GM19043 (cell line): ENCODE results near the gene DNAH14.
"Not testable (repeated sequence)": the region's sequence is repeated elsewhere in the genome, so short reads cannot be mapped to it uniquely, and the experiment has no call there.

ENCODE experiments used
- ATAC-seq: cut with Tn5 transposase; IDR thresholded peaks from one replicate; pipeline ENCODE4 v1.9.1; 2021; ENCODE audit warnings: low read depth; ENCODE audit not compliant: unreplicated experiment

The DNAH14 gene

DNA sequence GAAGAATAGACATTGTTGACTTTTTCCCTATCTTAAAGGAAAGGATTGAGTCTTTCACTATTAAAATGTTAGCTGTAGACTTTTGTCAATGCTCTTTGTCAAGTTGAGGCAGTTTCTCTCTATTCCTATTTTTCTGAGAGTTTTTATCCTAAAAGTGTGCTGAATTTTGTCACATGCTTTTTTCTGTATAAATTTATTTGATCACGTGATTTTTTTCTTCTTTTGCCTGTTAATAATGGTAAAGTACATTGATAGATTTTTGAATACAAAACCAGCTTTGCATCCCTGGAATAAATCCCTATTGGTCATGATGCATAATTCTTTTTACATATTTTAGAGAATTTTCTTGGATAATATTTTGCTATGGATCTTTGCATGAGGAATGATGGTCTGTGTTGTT lies 60.1 kb downstream of the DNAH14 start:
- ATAC-seq = no peak

DNA sequence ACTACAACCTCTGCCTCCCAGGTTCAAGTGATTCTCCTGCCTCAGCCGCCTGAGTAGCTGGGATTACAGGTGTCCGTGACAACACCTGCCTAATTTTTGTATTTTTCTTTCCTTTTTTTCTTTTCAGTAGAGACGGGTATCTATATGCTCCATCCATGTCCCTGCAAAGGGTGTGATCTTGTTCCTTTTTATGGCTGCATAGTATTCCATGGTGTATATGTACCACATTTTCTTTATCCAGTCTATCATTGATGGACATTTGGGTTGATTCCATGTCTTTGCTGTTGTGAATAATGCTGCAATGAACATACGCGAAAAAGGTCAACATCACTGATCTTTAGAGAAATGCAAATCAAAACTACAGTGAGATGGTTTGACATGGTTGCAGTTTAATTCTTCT lies 62.1 kb downstream of the DNAH14 start:
- not testable (repeated sequence) for ATAC-seq

GRCh38 chr1:224995602-224996001 lies 66.1 kb downstream of the DNAH14 start:
- no peak for ATAC-seq

DNA sequence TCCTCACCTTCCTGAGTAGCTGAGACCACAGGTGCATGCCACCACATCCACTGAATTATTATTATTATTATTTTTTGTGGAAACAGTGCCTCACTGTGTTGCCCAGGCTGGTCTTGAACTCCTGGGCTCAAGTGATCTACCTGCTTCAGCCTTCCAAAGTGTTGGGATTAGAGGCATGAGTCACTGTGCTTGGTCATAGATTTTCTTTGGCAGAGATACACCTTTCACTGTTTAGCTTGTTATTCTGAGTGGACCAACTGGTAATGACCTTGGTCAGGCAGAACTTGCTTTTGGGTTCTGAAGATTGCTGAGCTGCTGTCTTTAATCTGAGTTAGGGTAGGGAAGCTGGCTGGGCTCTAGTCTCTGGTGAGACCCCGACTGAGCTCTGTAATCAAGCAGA lies 66.8 kb downstream of the DNAH14 start:
- ATAC-seq = no peak

DNA sequence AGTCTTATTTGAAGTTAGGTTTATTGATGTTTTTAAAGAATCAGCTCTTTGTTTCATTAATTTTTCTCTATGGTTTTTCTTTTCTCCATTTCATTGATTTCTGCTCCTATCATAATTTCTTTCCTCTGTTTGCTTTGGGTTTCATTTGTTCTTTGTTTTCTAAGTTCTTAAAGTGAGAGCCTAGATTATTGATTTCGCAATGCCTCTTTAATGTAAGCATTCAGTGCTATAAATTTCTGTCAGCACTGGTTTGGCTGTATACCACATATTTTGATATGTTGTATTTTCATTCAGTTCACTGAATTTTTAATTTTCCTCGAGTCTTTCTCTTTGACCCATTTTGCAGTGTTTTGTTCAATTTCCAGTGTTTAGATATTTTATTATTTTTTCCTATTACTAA lies 68.7 kb downstream of the DNAH14 start:
- no peak for ATAC-seq

GRCh38 chr1:225004396-225004795 lies 74.9 kb downstream of the DNAH14 start:
- no peak for ATAC-seq

GRCh38 chr1:225006352-225006751 lies 76.9 kb downstream of the DNAH14 start:
- ATAC-seq = not testable (repeated sequence)

GRCh38 chr1:225008050-225008449 lies 78.6 kb downstream of the DNAH14 start:
- ATAC-seq = not testable (repeated sequence)

GRCh38 chr1:225021037-225021436 lies 91.6 kb downstream of the DNAH14 start:
- no peak for ATAC-seq

DNA sequence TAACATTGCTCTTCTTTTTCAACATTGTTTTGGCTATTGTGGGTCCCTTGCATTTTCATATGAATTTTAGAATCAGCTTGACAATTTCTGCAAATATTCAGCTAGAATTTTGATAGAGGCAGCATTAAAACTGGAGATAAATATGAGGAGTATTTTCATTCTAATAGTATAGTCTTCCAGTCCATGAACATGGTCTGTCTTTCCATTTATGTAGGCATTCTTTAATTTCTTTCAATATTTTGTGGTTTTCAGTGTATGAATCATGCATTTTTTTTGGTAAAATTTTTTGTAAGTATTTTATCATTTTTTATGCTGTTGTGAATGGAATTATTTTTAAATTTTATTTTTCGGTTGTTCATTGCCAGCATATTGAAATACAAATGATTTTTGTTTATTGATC lies 97.2 kb downstream of the DNAH14 start:
- ATAC-seq = no peak

- not testable (repeated sequence) for ATAC-seq
These were observed 107.0 kb downstream of the DNAH14 start for GRCh38 chr1:225036441-225036840.

DNA sequence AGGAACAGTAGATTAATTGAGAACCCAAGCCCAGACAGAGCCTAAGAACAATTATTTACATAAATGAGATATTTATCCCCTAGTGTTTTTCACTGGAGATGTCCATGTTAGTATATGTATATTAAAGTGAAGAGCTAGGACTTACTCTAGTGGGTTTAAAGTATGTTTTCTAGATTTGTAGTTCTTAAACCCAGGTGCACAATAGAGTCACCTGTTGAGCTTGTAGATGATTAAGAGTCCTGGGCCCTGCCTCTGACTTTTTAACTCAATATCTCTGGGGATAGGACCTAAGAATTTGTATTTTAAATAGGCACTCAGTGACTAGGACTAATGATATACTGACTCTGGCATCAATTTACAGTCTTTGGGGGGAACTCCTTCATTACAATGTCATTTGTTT lies 112.8 kb downstream of the DNAH14 start:
- no peak for ATAC-seq

DNA sequence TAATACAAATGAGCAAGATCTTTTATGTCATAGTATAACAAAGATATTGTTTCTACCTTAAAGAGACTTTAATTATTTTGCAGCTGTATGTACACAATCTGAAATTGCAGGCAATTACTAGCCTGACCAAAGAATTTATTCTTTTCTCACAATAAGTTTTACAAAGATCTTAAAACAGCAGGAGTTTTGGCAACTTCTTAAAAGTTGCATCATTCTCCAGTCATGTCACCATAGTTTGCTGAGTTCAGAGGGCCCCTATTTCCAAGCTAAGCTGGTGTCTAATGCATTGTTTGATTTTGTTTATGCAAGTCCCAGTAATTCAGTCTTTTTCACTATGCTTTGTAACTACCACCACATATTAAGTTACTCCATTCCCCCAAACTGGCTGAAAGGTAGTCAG lies 114.8 kb downstream of the DNAH14 start:
- ATAC-seq = no peak

DNA sequence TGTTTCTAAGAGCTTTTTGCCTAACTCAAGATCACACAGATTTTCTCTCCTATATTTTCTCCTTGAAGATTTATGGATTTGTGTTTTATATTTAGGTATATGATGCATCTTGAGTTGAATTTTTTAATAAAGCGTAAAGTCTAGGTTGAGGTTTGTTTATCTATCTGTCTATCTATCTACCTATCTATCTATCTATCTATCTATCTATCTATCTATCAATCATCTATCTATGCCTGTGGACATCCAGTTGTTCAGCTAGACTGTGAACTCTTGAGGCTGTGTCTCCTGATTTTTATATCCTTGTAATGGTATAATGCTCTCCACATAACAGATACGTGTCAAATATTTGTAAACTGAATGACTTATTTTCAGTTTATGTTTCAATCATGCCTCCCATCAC lies 120.1 kb downstream of the DNAH14 start:
- no peak for ATAC-seq

DNA sequence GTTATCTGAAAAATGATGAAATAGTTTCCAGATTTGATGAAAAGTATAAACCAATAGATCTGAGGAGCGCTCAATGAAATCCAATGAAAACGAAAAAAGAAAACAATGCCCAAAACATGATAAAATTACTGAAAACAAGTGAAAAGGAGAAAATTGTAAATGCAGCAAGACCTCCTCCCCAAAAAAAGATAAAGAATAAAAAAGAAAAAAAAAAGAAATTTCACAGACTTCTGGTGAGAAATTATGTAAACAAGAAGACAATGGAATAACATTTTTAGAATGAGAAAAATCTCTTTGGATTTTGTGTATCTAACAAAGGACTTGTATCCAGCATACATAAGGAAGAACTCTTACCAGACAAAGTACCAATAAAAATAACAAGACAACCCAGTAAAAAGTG lies 134.2 kb downstream of the DNAH14 start:
- no peak for ATAC-seq

DNA sequence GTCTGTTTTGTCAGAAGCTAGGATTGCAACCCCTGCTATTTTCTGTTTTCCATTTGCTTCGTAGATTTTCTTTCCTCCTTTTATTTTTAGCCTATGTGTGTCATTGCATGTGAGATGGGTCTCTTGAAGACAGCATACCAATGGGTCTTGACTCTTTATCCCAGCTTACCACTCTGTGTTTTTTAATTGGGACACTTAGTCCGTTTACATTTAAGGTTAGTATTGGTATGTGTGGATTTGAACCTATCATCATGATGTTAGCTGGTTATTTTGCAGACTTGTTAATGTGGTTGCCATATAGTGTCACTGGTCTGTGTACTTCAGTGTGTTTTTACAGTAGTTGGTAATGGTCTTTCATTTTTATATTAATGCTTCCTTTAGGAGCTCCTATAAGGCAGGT lies 141.5 kb downstream of the DNAH14 start:
- no peak for ATAC-seq

GRCh38 chr1:225097175-225097574 lies 167.7 kb downstream of the DNAH14 start:
- ATAC-seq = no peak

DNA sequence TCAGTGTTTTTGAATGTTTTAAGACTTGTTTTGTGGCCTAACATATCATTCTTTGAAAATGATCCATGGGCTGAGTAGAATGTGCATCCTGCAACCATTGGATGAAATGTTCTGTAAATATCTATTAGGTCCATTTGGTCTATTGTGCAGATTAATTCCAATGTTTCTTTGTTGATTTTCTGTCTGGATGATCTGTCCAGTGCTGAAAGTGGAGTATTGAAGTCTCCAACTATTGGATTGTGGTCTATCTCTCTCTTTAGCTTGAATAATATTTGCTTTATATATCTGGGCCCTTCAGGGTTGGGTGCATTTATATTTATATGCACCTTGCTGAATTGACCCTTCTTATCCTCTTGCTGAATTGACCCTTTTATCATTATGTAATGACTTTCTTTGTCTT lies 181.5 kb downstream of the DNAH14 start:
- no peak for ATAC-seq

DNA sequence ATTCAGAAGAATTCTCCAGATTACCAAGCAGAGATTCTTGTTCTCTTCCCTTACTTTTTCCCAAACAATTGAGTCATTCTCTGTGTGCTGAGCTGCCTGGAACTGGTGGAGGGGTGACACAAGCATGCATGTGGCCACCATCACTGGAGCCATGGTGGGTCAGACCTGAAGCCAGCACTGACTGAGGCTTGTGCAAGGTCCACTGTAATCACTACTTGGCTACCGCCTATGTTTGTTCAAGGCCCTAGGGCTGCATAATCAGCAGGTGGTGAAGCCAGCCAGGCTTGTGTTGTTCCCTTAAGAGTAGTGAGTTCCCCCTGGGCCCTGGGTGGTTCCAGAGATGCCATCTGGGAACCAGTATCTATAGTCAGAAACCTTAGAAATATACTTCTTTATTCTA lies 183.8 kb downstream of the DNAH14 start:
- no peak for ATAC-seq

- ATAC-seq = no peak
These were observed 185.0 kb downstream of the DNAH14 start for GRCh38 chr1:225114354-225114990.

GRCh38 chr1:225119307-225119706 lies 189.8 kb downstream of the DNAH14 start:
- ATAC-seq = no peak

- ATAC-seq = no peak
These were observed 191.6 kb downstream of the DNAH14 start for GRCh38 chr1:225121095-225121494.

DNA sequence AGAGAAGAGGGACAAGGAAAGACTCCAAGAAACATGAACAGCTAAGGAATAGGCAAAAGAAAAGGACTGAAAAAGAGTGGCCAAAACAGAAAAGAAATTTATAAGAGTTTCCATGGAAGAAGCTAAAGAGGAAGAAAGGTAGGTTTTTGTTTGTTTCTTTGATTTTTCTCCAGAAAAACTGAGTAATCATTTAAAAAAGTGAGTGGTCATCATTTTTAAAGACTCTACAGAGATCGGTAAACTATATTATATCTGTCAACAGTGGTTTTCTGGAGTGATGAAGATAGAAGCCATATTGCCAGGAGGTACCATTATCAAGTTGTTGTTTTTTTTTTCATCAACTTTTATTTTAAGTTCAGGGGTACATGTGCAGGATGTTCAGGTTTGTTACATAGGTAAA lies 202.4 kb downstream of the DNAH14 start:
- no peak for ATAC-seq
